ENCODE measurements around the gene TTI1. TPM values are rescaled to one million over a fixed set of nuclear protein-coding genes. Genes with fewer than 3 reads are reported as not detected.

The TTI1 gene
- total RNA-seq, 1 donor from 2014 or later, result 30.1 TPM

GRCh38 chr20:38078084-38078483 lies 44.8 kb upstream of the TTI1 start:
- no peak for ATAC-seq (ENCODE audit: low read depth)
- Mint-ChIP-seq H3K27ac (peak overlapping the region; percentile 74), H3K27me3 (no peaks in the 10 kb centered on the region), H3K9me3 (no peaks in the 10 kb centered on the region), H3K36me3 (ENCODE audit: low read depth) (peaks cover 73% of the 10 kb centered on the region), H3K4me3 (no peak overlapping the region), H3K4me1 (peaks cover 85% of the 10 kb centered on the region)
- DNase-seq, result no peak
- CTCF ChIA-PET, result interaction anchor here (1.1 to 8.3 kb wide), 5 partner anchors 16 to 143 kb away, joined by 3 to 101 read pairs (median 40); partner anchors contain the start of gene TGM2
- TF ChIP-seq CTCF (IDR thresholded peaks at IDR 0.05), result no peak
- POLR2A ChIA-PET, result interaction anchor here (0.5 to 8.4 kb wide), 2 partner anchors 14 to 75 kb away, joined by 4 to 149 read pairs; no protein-coding TSS in a partner anchor
- intact Hi-C loops (cut with micrococcal nuclease), result no loop called here

GRCh38 chr20:38076548-38076947 lies 43.3 kb upstream of the TTI1 start:
- ChIA-PET CTCF (interaction anchor here (0.7 to 8.3 kb wide), 8 partner anchors 9 to 145 kb away, joined by 3 to 101 read pairs (median 46); partner anchors contain the start of gene TGM2), POLR2A (interaction anchor here (0.6 to 8.4 kb wide), 10 partner anchors 9 to 145 kb away, joined by 3 to 149 read pairs (median 6); partner anchors contain the start of genes RPRD1B and TTI1)

GRCh38 chr20:38075161-38075998 lies 42.1 kb upstream of the TTI1 start:
- ChIA-PET POLR2A (interaction anchor here (0.6 to 8.4 kb wide), 4 partner anchors 16 to 146 kb away, joined by 3 to 149 read pairs (median 6); no protein-coding TSS in a partner anchor), CTCF (interaction anchor here (0.9 to 8.3 kb wide), 11 partner anchors 9 to 146 kb away, joined by 3 to 101 read pairs (median 35); partner anchors contain the start of gene TGM2)
- Mint-ChIP-seq H3K27ac (peak overlapping the region; percentile 68), H3K9me3 (no peaks in the 10 kb centered on the region), H3K27me3 (no peaks in the 10 kb centered on the region), H3K36me3 (ENCODE audit: low read depth) (peaks cover 79% of the 10 kb centered on the region), H3K4me3 (peak overlapping the region; percentile 47), H3K4me1 (peaks cover 74% of the 10 kb centered on the region)
- no peak for TF ChIP-seq CTCF (IDR thresholded peaks at IDR 0.05)
- ATAC-seq (ENCODE audit: low read depth), result no peak
- DNase-seq, result no peak
- intact Hi-C loops (cut with micrococcal nuclease), result no loop called here

More at GRCh38 chr20:38076548-38076947, 43.3 kb upstream of the TTI1 start:
- no peak for TF ChIP-seq CTCF (IDR thresholded peaks at IDR 0.05)
- Mint-ChIP-seq H3K27me3 (no peaks in the 10 kb centered on the region), H3K36me3 (ENCODE audit: low read depth) (peaks cover 76% of the 10 kb centered on the region), H3K4me1 (peaks cover 82% of the 10 kb centered on the region), H3K4me3 (peak overlapping the region; percentile 8), H3K27ac (peak overlapping the region; percentile 68), H3K9me3 (no peaks in the 10 kb centered on the region)
- no peak for DNase-seq
- intact Hi-C loops (cut with micrococcal nuclease), result loop anchor here (1.0 kb wide), 1 partner anchor 18 kb away; no protein-coding TSS in a partner anchor
- ATAC-seq (ENCODE audit: low read depth), result peak; percentile 79

GRCh38 chr20:38073307-38074071 lies 40.2 kb upstream of the TTI1 start:
- peak; percentile 34 for TF ChIP-seq CTCF (IDR thresholded peaks at IDR 0.05)
- intact Hi-C loops (cut with micrococcal nuclease), result loop anchor here (1.0 kb wide), 4 partner anchors 16 to 148 kb away; partner anchors contain the start of gene TGM2
- Mint-ChIP-seq H3K27me3 (no peaks in the 10 kb centered on the region), H3K36me3 (ENCODE audit: low read depth) (peaks cover 80% of the 10 kb centered on the region), H3K4me3 (peak overlapping the region; percentile 22), H3K27ac (peak overlapping the region; percentile 65), H3K4me1 (peaks cover 56% of the 10 kb centered on the region), H3K9me3 (no peaks in the 10 kb centered on the region)
- ChIA-PET POLR2A (interaction anchor here (0.6 to 1.3 kb wide), 11 partner anchors 8 to 147 kb away, joined by 3 to 14 read pairs (median 3); partner anchors contain the start of gene TGM2), CTCF (interaction anchor here (0.7 to 8.3 kb wide), 18 partner anchors 8 to 148 kb away, joined by 3 to 101 read pairs (median 8); partner anchors contain the start of gene TGM2)
- DNase-seq, result no peak
- ATAC-seq (ENCODE audit: low read depth), result peak; percentile 55

Measured in activated B cell treated with CpG ODN at 0.5 μM for 24 hours (primary cell).